Left lung (tissue), 10 donors: Measurements from ENCODE around the gene SLC25A10. TPM values are rescaled to one million over a fixed set of nuclear protein-coding genes. Genes with fewer than 3 reads are reported as not detected.

ENCODE experiments used
- ATAC-seq: fragments of 200-7000 bp; cut with Tn5 transposase; one replicate; pipeline ENCODE4 v1.9.1; 2020; ENCODE audit warnings: moderate library complexity
- DNase-seq, 4 donors: peaks; one replicate each; pipeline ENCODE4 v3.0.0-alpha.2; 2013 to 2020
- H3K27ac ChIP-seq, 2 donors: fragments of 200-600 bp; sonication (generic) in 1 of 2; one replicate each; pipeline versions ENCODE4 v1.5.0 to v1.8.0; 2020 to 2021
- H3K27me3 ChIP-seq, 2 donors: fragments of 200-600 bp; sonication (generic) in 1 of 2; one replicate each; pipeline versions ENCODE4 v1.5.0 to v1.8.0; 2020 to 2021
- H3K36me3 ChIP-seq, 2 donors: fragments of 200-600 bp; sonication (generic) in 1 of 2; one replicate each; pipeline versions ENCODE4 v1.5.0 to v1.8.0; 2020 to 2021
- H3K4me1 ChIP-seq, 2 donors: fragments of 200-600 bp; one replicate each; pipeline ENCODE4 v1.8.0; 2021
- H3K4me3 ChIP-seq, 2 donors: fragments of 200-600 bp; sonication (generic) in 1 of 2; one replicate each; pipeline versions ENCODE4 v1.5.0 to v1.8.0; 2020 to 2021; ENCODE audit warnings: mild to moderate bottlenecking in 1 of 2
- H3K9me3 ChIP-seq, 2 donors: fragments of 200-600 bp; sonication (generic) in 1 of 2; one replicate each; pipeline versions ENCODE4 v1.5.0 to v1.8.0; 2020 to 2021
- CTCF ChIP-seq, 2 donors: fragments of 200-600 bp; sonication (generic) in 1 of 2; IDR thresholded peaks; one replicate each; pipeline versions ENCODE4 v1.5.0 to v1.8.0; 2021; ENCODE audit warnings: antibody characterized with exemption in 2 of 2
- intact Hi-C, 2 donors: fragments of 100-400 bp; cut with DNase I; formaldehyde crosslinking; loops; one replicate each; pipeline versions ENCODE4 v1.11.2 to v1.14.2; 2022
- polyA plus RNA-seq, 6 donors: library from polyadenylated mRNA; unstranded; fragments of 120-200 nt; gene quantifications; one replicate each; pipeline ENCODE4 v1.2.1, GENCODE V29; 2013; ENCODE audit not compliant: insufficient read length in 6 of 6
- total RNA-seq, 2 donors: library from RNA; stranded (reverse); fragmentation: NEBNext Ultra II Directional; extraction: Animal tissue kit (Norgen Biotek cat#: 25700); gene quantifications; one replicate each; pipeline ENCODE4 v1.2.1, GENCODE V29; 2021
- donor health status: DM: no; HTN: yes; CAD: no.
- donor health status: DM: no; HTN: no; CAD: no.

The SLC25A10 gene
- total and polyA plus RNA-seq, 8 donors = 7.6 to 20.2 (median 10.8) TPM

DNA sequence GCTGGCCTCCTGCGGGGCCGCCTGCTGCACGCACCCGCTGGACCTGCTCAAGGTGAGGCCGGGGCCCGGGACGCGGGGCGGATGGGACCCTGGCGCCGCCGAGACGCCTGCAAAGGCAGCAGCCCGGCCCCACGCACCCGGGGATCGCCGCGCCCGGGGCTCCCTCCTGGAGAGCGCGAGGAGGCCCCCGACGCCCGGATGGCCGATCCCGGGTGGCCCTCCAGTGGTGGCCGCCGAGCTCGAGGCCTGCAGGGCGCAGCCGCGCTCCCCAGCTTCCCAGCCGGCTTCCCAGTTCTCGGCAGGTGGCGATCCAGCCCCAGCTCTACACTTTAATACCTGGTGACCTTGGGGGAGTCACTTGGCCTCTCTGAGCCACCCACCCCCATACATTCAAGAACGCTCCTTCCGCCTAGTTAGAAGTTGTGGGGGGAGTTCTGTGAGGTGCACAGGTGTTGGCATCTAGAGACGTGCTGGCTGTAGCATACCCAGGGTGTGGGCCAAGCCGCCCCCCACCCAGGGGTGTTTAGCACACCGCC is 452 bp downstream of the SLC25A10 start:
- Histone ChIP-seq H3K4me3 (peak overlapping the region; percentile 83 to 85), H3K36me3 (peaks cover 0 to 20% of the 10 kb centered on the region in 2 donors), H3K27me3 (no peaks in the 10 kb centered on the region), H3K4me1 (peaks cover 23 to 42% of the 10 kb centered on the region in 2 donors), H3K9me3 (no peaks in the 10 kb centered on the region), H3K27ac (no peak overlapping the region)
- ATAC-seq = peak; percentile 25
- no peak for TF ChIP-seq CTCF (IDR thresholded peaks at IDR 0.05)
- intact Hi-C loops = no loop called here
- DNase-seq = peak in 1 of 4 donors; percentile 87

DNA sequence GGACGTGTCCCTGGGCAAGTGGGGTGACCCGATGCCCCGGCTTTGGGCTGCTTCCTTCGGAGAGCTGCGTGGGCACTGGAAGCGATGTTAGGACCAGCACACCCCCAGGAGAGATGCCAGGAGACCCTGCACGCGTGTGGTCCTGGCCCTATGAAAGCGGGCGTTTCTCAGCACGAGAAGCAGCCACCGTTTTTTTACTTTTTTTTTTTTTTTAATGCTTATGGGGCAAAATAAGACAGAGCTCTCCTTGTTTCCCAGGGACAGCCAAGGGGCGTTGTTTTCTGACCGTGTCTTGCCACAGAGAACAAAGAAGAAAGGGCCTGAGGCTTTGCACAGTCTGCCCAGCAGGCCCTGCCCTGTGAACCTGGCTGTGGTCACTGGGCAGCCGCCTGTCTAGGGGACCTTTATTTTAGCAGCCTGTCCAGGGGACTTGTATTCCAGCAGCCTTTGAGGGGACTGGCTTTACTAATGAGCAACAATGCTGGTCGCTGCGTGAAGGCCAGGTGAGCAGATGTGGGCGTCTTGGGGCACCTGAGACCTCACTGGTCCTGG is 996 bp downstream of the SLC25A10 start:
- Histone ChIP-seq H3K27me3 (no peaks in the 10 kb centered on the region), H3K9me3 (no peaks in the 10 kb centered on the region), H3K27ac (no peak overlapping the region), H3K4me3 (peak overlapping the region; percentile 83 to 85), H3K36me3 (peaks cover 0 to 20% of the 10 kb centered on the region in 2 donors), H3K4me1 (peaks cover 23 to 42% of the 10 kb centered on the region in 2 donors)
- ATAC-seq (no peak), DNase-seq (no peak)
- intact Hi-C loops = no loop called here
- no peak for TF ChIP-seq CTCF (IDR thresholded peaks at IDR 0.05)

DNA sequence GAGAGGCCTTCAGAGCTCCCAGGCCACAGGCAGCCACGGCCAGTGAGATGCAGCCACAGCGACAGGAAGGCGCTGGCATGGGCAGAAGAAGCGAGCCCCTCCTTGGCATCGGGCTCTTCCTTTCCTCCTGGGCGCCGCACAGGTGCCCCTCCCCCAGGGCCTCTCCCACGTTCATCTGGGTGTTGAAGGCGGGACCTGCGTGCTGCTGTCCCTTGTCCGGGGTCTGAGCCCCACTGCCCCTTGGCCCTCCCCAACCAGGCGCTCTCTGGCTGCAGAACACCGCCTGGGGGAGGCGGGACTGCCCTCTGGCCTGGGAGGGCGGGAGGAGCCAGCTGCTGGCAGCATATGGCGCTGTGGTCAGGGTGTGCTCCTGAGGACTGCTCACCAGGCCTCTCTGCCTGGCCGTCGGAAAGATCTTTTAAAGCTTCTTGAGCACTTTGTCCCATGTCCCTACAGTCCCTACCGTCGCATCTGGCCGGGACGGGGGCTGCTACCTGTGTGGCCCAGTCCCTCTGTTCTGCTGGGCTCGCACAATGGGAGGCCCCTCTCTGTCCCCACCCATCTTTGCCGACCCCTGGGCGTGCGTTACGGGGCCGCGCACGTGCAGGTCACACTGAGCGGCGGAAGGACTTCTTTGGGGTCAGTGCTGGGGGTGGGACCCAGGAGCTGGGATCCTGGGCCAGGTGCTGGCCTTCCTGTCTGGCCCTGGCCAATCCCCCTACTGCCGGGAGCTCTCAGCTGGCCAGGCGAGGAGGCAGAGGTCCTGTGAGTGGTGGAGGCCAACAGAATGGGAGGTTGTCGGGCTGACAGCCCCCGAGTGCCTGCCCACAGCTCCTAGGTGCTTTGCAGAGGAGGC is 1.7 kb downstream of the SLC25A10 start:
- Histone ChIP-seq H3K9me3 (no peaks in the 10 kb centered on the region), H3K27me3 (no peaks in the 10 kb centered on the region), H3K27ac (no peak overlapping the region), H3K36me3 (peaks cover 0 to 18% of the 10 kb centered on the region in 2 donors), H3K4me1 (peaks cover 23 to 42% of the 10 kb centered on the region in 2 donors), H3K4me3 (peak overlapping the region in 1 of 2 donors; percentile 83)
- DNase-seq = no peak
- intact Hi-C loops = no loop called here
- no peak for ATAC-seq
- no peak for TF ChIP-seq CTCF (IDR thresholded peaks at IDR 0.05)

- intact Hi-C loops = no loop called here
- DNase-seq (no peak), ATAC-seq (no peak)
- H3K9me3 ChIP-seq = no peaks in the 10 kb centered on the region
- H3K36me3 ChIP-seq = peaks cover 0 to 24% of the 10 kb centered on the region in 2 donors
- H3K27ac ChIP-seq = no peak overlapping the region
- no peak for TF ChIP-seq CTCF (IDR thresholded peaks at IDR 0.05)
- no peaks in the 10 kb centered on the region for H3K27me3 ChIP-seq
- H3K4me1 ChIP-seq = peaks cover 23 to 42% of the 10 kb centered on the region in 2 donors
- H3K4me3 ChIP-seq = no peak overlapping the region
These were observed 2.5 kb downstream of the SLC25A10 start for GRCh38 chr17:81714412-81715106.
